HCT116 (cell line): ENCODE results near the gene SLC16A13.

Source experiments
- POLR2A ChIP-seq: IDR thresholded peaks from 2 replicates; pipeline ENCODE4 v1.7.0; 2011; ENCODE audit warnings: borderline replicate concordance; ENCODE audit not compliant: insufficient read depth, insufficient read length; ENCODE audit errors: extremely low read depth
- RAD21 ChIP-seq: IDR thresholded peaks from 2 replicates; pipeline ENCODE4 v1.6.1; 2012; ENCODE audit warnings: low read depth, mild to moderate bottlenecking

GRCh38 chr17:7039832-7040231 lies 4.0 kb downstream of the SLC16A13 start:
- no peak for TF ChIP-seq POLR2A
- TF ChIP-seq RAD21, result no peak
